Endothelial cell of umbilical vein (primary cell): ENCODE measurements around the gene UBL7. TPM values are rescaled to one million over a fixed set of nuclear protein-coding genes. Genes with fewer than 3 reads are reported as not detected.

Experiments used
- BruUV-seq: library from RNA; stranded (reverse); fragments of 400-500 nt; replicated peaks from 2 replicates; lab custom pipeline; 2021; lab: Mats Ljungman, UMichigan
- CTCF ChIA-PET: fragments of 300-600, 350-600 bp; sonication (Branson Sonifier 250); formaldehyde crosslinking; loops from one replicate; lab custom pipeline; 2021; ENCODE audit warnings: antibody characterized with exemption, inconsistent platforms; lab: Charles Lee
- POLR2A ChIA-PET: fragments of 300-600, 350-600 bp; sonication (Branson Sonifier 250); formaldehyde crosslinking; loops from one replicate; lab custom pipeline; 2021; ENCODE audit warnings: antibody characterized with exemption, inconsistent platforms; lab: Charles Lee
- DNase-seq: peaks from one replicate; pipeline ENCODE4 v3.0.0-alpha.2; 2011; ENCODE audit warnings: low read depth, low spot score
- FAIRE-seq: peaks from 2 replicates; lab custom pipeline; 2011; peaks lifted over from hg19 to GRCh38; lab: Jason Lieb, UNC
- H2AFZ ChIP-seq: 2 replicates; pipeline ENCODE4 v1.6.0; 2012; ENCODE audit warnings: low read depth, low read length, control low read depth, inconsistent platforms
- H3K27ac ChIP-seq: 2 replicates; pipeline ENCODE4 v1.5.1; 2011; ENCODE audit warnings: low read depth, mild to moderate bottlenecking, control low read depth, low read length, moderate library complexity; ENCODE audit not compliant: insufficient read depth
- H3K27me3 ChIP-seq, 2 experiments: 2 replicates each; pipeline versions ENCODE4 v1.6.0 to v1.6.1; 2011; ENCODE audit warnings: low read length in 2 of 2, mixed read lengths in 1 of 2; ENCODE audit not compliant: control insufficient read depth in 2 of 2, insufficient read depth in 2 of 2
- H3K36me3 ChIP-seq, 2 experiments: 2 replicates in 1 of 2; 3 replicates in 1 of 2; pipeline ENCODE4 v1.5.1; 2011; ENCODE audit warnings: low read length in 2 of 2, mild to moderate bottlenecking in 1 of 2, moderate library complexity in 1 of 2; ENCODE audit not compliant: control insufficient read depth in 2 of 2, insufficient read depth in 2 of 2; ENCODE audit errors: extremely low read depth in 1 of 2
- H3K4me1 ChIP-seq: 3 replicates; pipeline ENCODE4 v1.5.1; 2011; ENCODE audit warnings: mild to moderate bottlenecking, low read length; ENCODE audit not compliant: control insufficient read depth, insufficient read depth; ENCODE audit errors: extremely low read depth
- H3K4me2 ChIP-seq: 2 replicates; pipeline ENCODE4 v1.6.1; 2011; ENCODE audit warnings: low read length, control low read depth, mixed read lengths; ENCODE audit not compliant: insufficient read depth
- H3K4me3 ChIP-seq, 3 experiments: fragments of 200-600 bp in 1 of 3; sonication (generic), shearing (Covaris generic) in 1 of 3; replicated peaks in 1 of 3; 2 replicates each; pipeline ENCODE4 v1.5.1; 2011 to 2016; ENCODE audit warnings: control low read depth in 3 of 3, low read length in 3 of 3, mild to moderate bottlenecking in 2 of 3, inconsistent platforms in 1 of 3, low read depth in 1 of 3, moderate library complexity in 1 of 3; ENCODE audit not compliant: insufficient read depth in 1 of 3
- H3K79me2 ChIP-seq: 2 replicates; pipeline ENCODE4 v1.6.0; 2012; ENCODE audit warnings: low read length, inconsistent platforms; ENCODE audit not compliant: control insufficient read depth, insufficient read depth
- H3K9ac ChIP-seq: replicated peaks from 2 replicates; pipeline ENCODE3; 2011; ENCODE audit warnings: low read length, control low read depth; ENCODE audit not compliant: insufficient read depth; ENCODE audit errors: extremely low read depth
- H3K9me1 ChIP-seq: replicated peaks from 3 replicates; pipeline ENCODE4 v1.6.0; 2011; ENCODE audit warnings: mild to moderate bottlenecking, low read length; ENCODE audit not compliant: control insufficient read depth, insufficient read depth; ENCODE audit errors: extremely low read depth
- H3K9me3 ChIP-seq: replicated peaks from 2 replicates; pipeline ENCODE4 v1.5.1; 2012; ENCODE audit warnings: low read length, inconsistent platforms; ENCODE audit not compliant: control insufficient read depth, insufficient read depth
- H4K20me1 ChIP-seq: replicated peaks from 2 replicates; pipeline ENCODE3; 2011; ENCODE audit warnings: mild to moderate bottlenecking, low read length; ENCODE audit not compliant: control insufficient read depth, insufficient read depth; ENCODE audit errors: extremely low read depth
- CTCF ChIP-seq, 2 donors: IDR thresholded peaks; 1 replicate in 1 of 2; 2 replicates in 1 of 2; pipeline ENCODE4 v1.5.1; 2011; ENCODE audit warnings: low read length in 2 of 2, mild to moderate bottlenecking in 2 of 2, moderate library complexity in 2 of 2, control low read depth in 1 of 2, inconsistent platforms in 1 of 2, low read depth in 1 of 2; ENCODE audit not compliant: insufficient read depth in 1 of 2; ENCODE audit errors: extremely low read depth in 1 of 2
- EZH2 ChIP-seq: IDR thresholded peaks from 2 replicates; pipeline ENCODE4 v1.6.1; 2012; ENCODE audit warnings: borderline replicate concordance, low read depth, mild to moderate bottlenecking, moderate library complexity, low read length, inconsistent platforms; ENCODE audit not compliant: severe bottlenecking
- FOS ChIP-seq: IDR thresholded peaks from 2 replicates; pipeline ENCODE4 v1.6.1; 2011; ENCODE audit warnings: mild to moderate bottlenecking, low read length, moderate library complexity, borderline replicate concordance; ENCODE audit not compliant: insufficient read depth
- GATA2 ChIP-seq: IDR thresholded peaks from 2 replicates; pipeline ENCODE4 v1.7.0; 2011; ENCODE audit warnings: low read depth, mild to moderate bottlenecking, moderate library complexity, mixed read lengths, low read length; ENCODE audit not compliant: insufficient read length, insufficient read depth
- JUN ChIP-seq: IDR thresholded peaks from 2 replicates; pipeline ENCODE4 v1.6.1; 2011; ENCODE audit warnings: borderline replicate concordance, low read depth; ENCODE audit not compliant: insufficient read length, insufficient read depth
- MYC ChIP-seq: IDR thresholded peaks from one replicate; pipeline ENCODE4 v1.6.1; 2011; ENCODE audit warnings: mild to moderate bottlenecking, low read depth, low read length
- POLR2A ChIP-seq: IDR thresholded peaks from 2 replicates; pipeline ENCODE4 v1.6.1; 2012; ENCODE audit warnings: low read depth, mild to moderate bottlenecking, control low read depth, low read length
- POLR2AphosphoS5 ChIP-seq: IDR thresholded peaks from 2 replicates; pipeline ENCODE4 v1.6.1; 2012; ENCODE audit warnings: low read depth, mild to moderate bottlenecking, control low read depth, low read length, moderate library complexity; ENCODE audit not compliant: insufficient read depth
- dilution Hi-C: fragments of 300-500 bp; cut with MboI; formaldehyde crosslinking; loops from one replicate; pipeline ENCODE4 v1.15.0; 2019; ENCODE audit warnings: low sequenced_read_pairs; ENCODE audit not compliant: extremely low pct_ligation_motif_present
- intact Hi-C: fragments of 100-400 bp; cut with micrococcal nuclease; formaldehyde crosslinking; loops from one replicate; pipeline ENCODE4 v1.10.0; 2022
- polyA plus RNA-seq, 4 experiments: library from polyadenylated mRNA; depleted of rRNA in 3 of 4; stranded (reverse) in 3 of 4; unstranded in 1 of 4; fragments of >200 nt; gene quantifications; 2 replicates each; pipeline versions ENCODE4 v1.2.1 to v1.2.3, GENCODE V29; 2011 to 2012; ENCODE audit warnings: missing spikeins in 1 of 4
- total RNA-seq: library from RNA; stranded (reverse); gene quantifications from 2 replicates; pipeline ENCODE4 v1.2.3, GENCODE V29; 2021
- TF ChIP-seq, protein P1 (sequence below): IDR thresholded peaks from 2 replicates; pipeline ENCODE4 v1.6.1; 2011; ENCODE audit not compliant: insufficient read depth, insufficient read length

The UBL7 gene
- total and polyA plus RNA-seq, 2 donors (not counting 3 experiments of a cell fraction or from before 2014, with no cell fraction given): 32.8 to 90.4 TPM

GRCh38 chr15:74402873-74403587, 57.9 kb downstream of the UBL7 start:
- Histone ChIP-seq H3K36me3 (no peaks in the 10 kb centered on the region), H3K27ac (no peak overlapping the region), H3K4me2 (no peak overlapping the region), H3K4me3 (no peak overlapping the region), H4K20me1 (no peaks in the 10 kb centered on the region), H3K9me1 (no peaks in the 10 kb centered on the region), H3K4me1 (peaks cover 6% of the 10 kb centered on the region), H2AFZ (no peak overlapping the region), H3K9ac (no peak overlapping the region), H3K9me3 (no peaks in the 10 kb centered on the region), H3K27me3 (peaks cover 0 to 17% of the 10 kb centered on the region in 2 experiments), H3K79me2 (no peaks in the 10 kb centered on the region)
- CTCF ChIA-PET: interaction anchor here (0.9 to 1.9 kb wide), 5 partner anchors 10 to 34 kb away, joined by 3 to 7 read pairs (median 5); no protein-coding TSS in a partner anchor
- dilution Hi-C loops: no loop called here
- POLR2A ChIA-PET: no interaction called here
- intact Hi-C loops: loop anchor here (2.0 kb wide), 1 partner anchor 20 kb away; no protein-coding TSS in a partner anchor
- DNase-seq (no peak), FAIRE-seq (no peak)
- TF ChIP-seq GATA2: no peak
- no peak for TF ChIP-seq MYC
- no peak for TF ChIP-seq FOS
- TF ChIP-seq POLR2A: no peak
- TF ChIP-seq, protein P1, sequence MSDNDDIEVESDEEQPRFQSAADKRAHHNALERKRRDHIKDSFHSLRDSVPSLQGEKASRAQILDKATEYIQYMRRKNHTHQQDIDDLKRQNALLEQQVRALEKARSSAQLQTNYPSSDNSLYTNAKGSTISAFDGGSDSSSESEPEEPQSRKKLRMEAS: no peak
- TF ChIP-seq POLR2AphosphoS5: no peak
- TF ChIP-seq EZH2: no peak
- no peak for TF ChIP-seq JUN
- no peak for TF ChIP-seq CTCF (IDR thresholded peaks at IDR 0.05; ENCODE audit: extremely low read depth in 1 of 2, insufficient read depth in 1 of 2, low read depth in 1 of 2, low read length in 2 of 2)
- BruUV-seq: no TSS peak
